Measurements from ENCODE around the gene SPTLC2. TPM values are rescaled to one million over a fixed set of nuclear protein-coding genes. Genes with fewer than 3 reads are reported as not detected.

Gene SPTLC2
- total RNA-seq, 1 donor from 2014 or later = 33.0 TPM

DNA sequence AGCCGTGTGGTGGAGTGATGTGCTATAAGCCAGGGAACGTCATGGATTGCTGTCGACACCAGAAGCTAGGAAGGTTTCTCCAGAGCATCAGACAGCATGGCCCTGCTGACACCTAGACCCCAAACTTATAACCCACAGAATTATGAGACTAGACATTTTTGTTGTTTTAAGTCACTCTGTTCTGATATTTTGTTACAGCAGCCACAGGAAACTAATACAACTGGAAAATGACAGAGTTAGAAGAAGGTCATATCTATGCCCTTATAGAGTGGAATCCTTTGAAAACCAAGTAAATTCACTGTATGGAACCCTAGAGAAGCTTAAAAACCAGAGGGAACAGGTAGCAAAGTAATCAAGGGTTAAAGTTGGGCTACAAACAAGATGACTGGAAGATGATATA lies 42.5 kb downstream of the SPTLC2 start:
- H3K4me3 ChIP-seq (ENCODE audit: low read depth, low read length) = no peak overlapping the region
- H3K27me3 ChIP-seq (ENCODE audit: control insufficient read depth, insufficient read depth, low read length) = no peaks in the 10 kb centered on the region
- peaks cover 1% of the 10 kb centered on the region for H3K36me3 ChIP-seq (ENCODE audit: control insufficient read depth, insufficient read depth, low read length)
- DNase-seq (ENCODE audit: low read depth) = no peak
- TF ChIP-seq, protein P1, sequence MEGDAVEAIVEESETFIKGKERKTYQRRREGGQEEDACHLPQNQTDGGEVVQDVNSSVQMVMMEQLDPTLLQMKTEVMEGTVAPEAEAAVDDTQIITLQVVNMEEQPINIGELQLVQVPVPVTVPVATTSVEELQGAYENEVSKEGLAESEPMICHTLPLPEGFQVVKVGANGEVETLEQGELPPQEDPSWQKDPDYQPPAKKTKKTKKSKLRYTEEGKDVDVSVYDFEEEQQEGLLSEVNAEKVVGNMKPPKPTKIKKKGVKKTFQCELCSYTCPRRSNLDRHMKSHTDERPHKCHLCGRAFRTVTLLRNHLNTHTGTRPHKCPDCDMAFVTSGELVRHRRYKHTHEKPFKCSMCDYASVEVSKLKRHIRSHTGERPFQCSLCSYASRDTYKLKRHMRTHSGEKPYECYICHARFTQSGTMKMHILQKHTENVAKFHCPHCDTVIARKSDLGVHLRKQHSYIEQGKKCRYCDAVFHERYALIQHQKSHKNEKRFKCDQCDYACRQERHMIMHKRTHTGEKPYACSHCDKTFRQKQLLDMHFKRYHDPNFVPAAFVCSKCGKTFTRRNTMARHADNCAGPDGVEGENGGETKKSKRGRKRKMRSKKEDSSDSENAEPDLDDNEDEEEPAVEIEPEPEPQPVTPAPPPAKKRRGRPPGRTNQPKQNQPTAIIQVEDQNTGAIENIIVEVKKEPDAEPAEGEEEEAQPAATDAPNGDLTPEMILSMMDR (IDR thresholded peaks at IDR 0.05; ENCODE audit: insufficient read depth, low read length, poor library complexity, severe bottlenecking) = no peak

DNA sequence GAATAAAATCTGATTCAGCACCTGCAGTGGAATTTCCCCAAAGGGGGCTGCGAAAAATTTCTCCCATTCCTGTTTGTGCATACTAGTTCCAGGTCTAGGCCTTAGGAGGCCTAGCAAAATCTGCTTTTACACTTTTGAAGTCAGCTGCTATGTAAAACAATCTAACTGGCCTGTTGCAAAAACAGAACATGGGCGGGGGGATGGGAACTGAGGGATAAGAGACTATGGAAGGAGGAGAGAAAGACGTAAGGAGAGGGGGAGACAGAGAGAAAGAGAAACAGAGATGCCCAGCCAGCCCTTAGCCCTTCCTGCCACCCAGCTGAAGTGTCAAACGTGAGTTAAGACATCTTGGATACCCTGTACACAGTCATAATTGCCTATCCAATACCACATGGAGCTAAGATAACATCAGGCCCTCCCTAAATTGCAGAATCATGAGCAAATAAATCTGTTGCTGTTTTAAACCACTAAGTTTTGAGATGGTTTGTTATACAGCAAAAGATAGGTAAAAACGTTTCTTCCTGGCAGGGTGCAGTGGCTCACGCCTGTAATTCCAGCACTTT lies 45.6 kb downstream of the SPTLC2 start:
- Histone ChIP-seq H3K4me3 (ENCODE audit: low read depth, low read length) (no peak overlapping the region), H3K27me3 (ENCODE audit: control insufficient read depth, insufficient read depth, low read length) (no peaks in the 10 kb centered on the region), H3K36me3 (ENCODE audit: control insufficient read depth, insufficient read depth, low read length) (peaks cover 1% of the 10 kb centered on the region)
- no peak for DNase-seq (ENCODE audit: low read depth)
- TF ChIP-seq, protein P1 (IDR thresholded peaks at IDR 0.05; ENCODE audit: insufficient read depth, low read length, poor library complexity, severe bottlenecking) = no peak

DNA sequence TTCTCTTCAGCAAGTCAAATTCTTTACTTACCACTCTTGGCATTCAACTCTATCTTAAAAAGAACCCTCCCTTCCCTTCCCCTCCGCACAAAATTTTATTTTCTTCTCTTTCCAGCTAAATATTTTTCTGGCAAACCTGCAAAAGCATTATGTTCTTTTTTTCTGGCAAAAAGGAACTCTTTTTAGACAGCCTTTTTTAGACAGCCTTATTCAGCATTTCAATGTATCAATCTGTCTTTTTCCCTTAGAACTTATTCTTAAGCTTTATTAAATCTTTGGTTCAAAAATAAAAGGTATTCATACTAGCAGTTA lies 50.5 kb downstream of the SPTLC2 start:
- H3K27me3 ChIP-seq (ENCODE audit: control insufficient read depth, insufficient read depth, low read length) = no peaks in the 10 kb centered on the region
- no peak overlapping the region for H3K4me3 ChIP-seq (ENCODE audit: low read depth, low read length)
- TF ChIP-seq, protein P1 (IDR thresholded peaks at IDR 0.05; ENCODE audit: insufficient read depth, low read length, poor library complexity, severe bottlenecking) = no peak
- peaks cover 2% of the 10 kb centered on the region for H3K36me3 ChIP-seq (ENCODE audit: control insufficient read depth, insufficient read depth, low read length)
- DNase-seq (ENCODE audit: low read depth) = no peak

DNA sequence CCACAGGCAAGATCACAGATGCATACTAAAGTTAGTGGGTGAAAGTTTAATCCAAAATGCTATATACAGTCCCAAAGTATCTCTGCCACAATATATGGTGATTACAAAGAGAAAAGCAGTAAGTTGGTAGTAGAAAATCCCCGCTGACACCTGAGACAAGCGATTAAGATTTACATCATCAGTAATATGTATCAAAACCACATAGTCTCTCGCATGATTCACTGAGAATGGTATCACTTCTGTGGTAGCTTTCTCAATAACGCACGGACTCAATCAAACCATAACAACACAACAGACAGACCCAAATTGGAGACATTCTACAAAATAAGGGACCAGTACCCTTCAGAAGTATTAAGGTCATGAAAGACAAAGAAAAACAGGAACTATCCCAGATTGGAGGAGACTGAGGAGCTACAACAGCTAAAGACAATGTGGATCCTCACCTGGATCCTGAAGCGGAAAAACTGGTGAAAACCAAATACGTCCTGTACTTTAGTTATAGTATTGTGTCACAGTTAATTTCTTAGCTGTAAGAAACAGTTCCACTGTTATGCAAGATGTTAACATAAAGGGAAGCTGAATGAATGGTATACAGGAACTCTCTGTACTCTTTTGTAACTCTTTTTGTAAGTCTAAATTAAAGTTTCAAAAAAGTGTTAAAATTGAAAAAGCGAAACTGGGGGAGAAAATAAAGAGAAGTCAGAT lies 51.0 kb downstream of the SPTLC2 start:
- TF ChIP-seq, protein P1 (IDR thresholded peaks at IDR 0.05; ENCODE audit: insufficient read depth, low read length, poor library complexity, severe bottlenecking) = no peak
- H3K4me3 ChIP-seq (ENCODE audit: low read depth, low read length) = no peak overlapping the region
- H3K36me3 ChIP-seq (ENCODE audit: control insufficient read depth, insufficient read depth, low read length) = peaks cover 2% of the 10 kb centered on the region
- DNase-seq (ENCODE audit: low read depth) = no peak
- H3K27me3 ChIP-seq (ENCODE audit: control insufficient read depth, insufficient read depth, low read length) = no peaks in the 10 kb centered on the region

DNA sequence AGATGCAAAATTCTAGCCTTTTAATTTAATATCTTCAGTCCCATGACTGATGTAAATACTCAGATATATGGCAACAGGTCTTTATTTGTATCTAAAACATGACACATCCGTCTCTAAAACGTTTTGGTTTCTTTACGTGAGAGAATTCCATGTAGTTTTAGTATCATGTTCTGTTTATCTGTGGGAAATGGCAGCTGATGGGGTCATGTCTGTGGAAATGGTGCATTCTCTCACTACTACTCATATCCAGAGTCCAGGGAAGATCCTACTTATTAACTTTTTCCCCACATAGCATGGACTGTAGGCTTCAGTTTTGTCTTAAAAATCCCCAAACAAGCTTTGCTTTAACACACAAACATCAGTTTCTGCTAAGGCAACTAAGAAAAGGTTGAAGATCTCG lies 53.8 kb downstream of the SPTLC2 start:
- Histone ChIP-seq H3K36me3 (ENCODE audit: control insufficient read depth, insufficient read depth, low read length) (peaks cover 2% of the 10 kb centered on the region), H3K27me3 (ENCODE audit: control insufficient read depth, insufficient read depth, low read length) (no peaks in the 10 kb centered on the region), H3K4me3 (ENCODE audit: low read depth, low read length) (no peak overlapping the region)
- peak; percentile 73 for DNase-seq (ENCODE audit: low read depth)
- TF ChIP-seq, protein P1 (IDR thresholded peaks at IDR 0.05; ENCODE audit: insufficient read depth, low read length, poor library complexity, severe bottlenecking) = no peak

DNA sequence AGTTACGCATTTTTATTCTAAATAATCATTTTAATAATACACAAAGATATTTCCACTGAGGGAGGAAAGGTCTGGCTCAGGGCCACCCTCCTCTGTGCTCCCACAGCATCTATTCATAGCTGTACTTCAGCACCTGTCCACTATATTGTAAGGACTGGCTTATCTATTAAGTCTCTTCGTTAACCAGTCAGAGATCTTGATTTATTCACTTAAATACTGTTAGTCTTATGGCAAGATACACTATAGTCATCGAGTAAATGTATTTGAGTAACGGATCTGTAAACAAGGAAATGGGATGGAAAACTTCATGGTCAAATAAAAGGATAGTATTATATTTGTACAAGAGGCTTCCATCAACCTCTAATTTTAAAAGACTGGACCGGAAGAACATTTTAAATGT lies 54.6 kb downstream of the SPTLC2 start:
- no peak overlapping the region for H3K4me3 ChIP-seq (ENCODE audit: low read depth, low read length)
- peaks cover 2% of the 10 kb centered on the region for H3K36me3 ChIP-seq (ENCODE audit: control insufficient read depth, insufficient read depth, low read length)
- no peak for DNase-seq (ENCODE audit: low read depth)
- TF ChIP-seq, protein P1 (IDR thresholded peaks at IDR 0.05; ENCODE audit: insufficient read depth, low read length, poor library complexity, severe bottlenecking) = no peak
- H3K27me3 ChIP-seq (ENCODE audit: control insufficient read depth, insufficient read depth, low read length) = no peaks in the 10 kb centered on the region

Data from kidney epithelial cell (primary cell).